NT2/D1 (cell line): ENCODE measurements around the gene CCDC188.

ENCODE experiments used
- SUZ12 ChIP-seq: IDR thresholded peaks from 2 replicates; pipeline ENCODE4 v1.6.1; 2011; ENCODE audit not compliant: insufficient read length, insufficient read depth; ENCODE audit errors: extremely low read depth
- YY1 ChIP-seq: IDR thresholded peaks from 2 replicates; pipeline ENCODE4 v1.6.1; 2011; ENCODE audit not compliant: insufficient read length, insufficient read depth
- ZNF274 ChIP-seq: IDR thresholded peaks from 2 replicates; pipeline ENCODE4 v1.6.1; 2011; ENCODE audit warnings: mild to moderate bottlenecking, low read depth, low read length

GRCh38 chr22:20116951-20117632 is 33.8 kb downstream of the CCDC188 start, which contains the start of gene TRMT2A:
- TF ChIP-seq ZNF274: no peak
- no peak for TF ChIP-seq SUZ12
- TF ChIP-seq YY1: no peak
